Measurements from ENCODE around the gene ARL5A. TPM values are rescaled to one million over a fixed set of nuclear protein-coding genes. Genes with fewer than 3 reads are reported as not detected.

The ARL5A gene
- total RNA-seq, 1 donor from 2014 or later: 56.0 TPM

- Mint-ChIP-seq H3K36me3 (peaks cover 23% of the 10 kb centered on the region), H3K27me3 (no peaks in the 10 kb centered on the region), H3K4me1 (ENCODE audit: unreplicated experiment) (no peaks in the 10 kb centered on the region), H3K27ac (no peak overlapping the region), H3K4me3 (no peak overlapping the region), H3K9me3 (no peaks in the 10 kb centered on the region)
- no peak for DNase-seq (ENCODE audit: extremely low spot score, unreplicated experiment)
- TF ChIP-seq CTCF (conservative IDR thresholded peaks at IDR 0.05): no peak
Observed at GRCh38 chr2:151793123-151793522, 35.1 kb downstream of the ARL5A start.

DNA sequence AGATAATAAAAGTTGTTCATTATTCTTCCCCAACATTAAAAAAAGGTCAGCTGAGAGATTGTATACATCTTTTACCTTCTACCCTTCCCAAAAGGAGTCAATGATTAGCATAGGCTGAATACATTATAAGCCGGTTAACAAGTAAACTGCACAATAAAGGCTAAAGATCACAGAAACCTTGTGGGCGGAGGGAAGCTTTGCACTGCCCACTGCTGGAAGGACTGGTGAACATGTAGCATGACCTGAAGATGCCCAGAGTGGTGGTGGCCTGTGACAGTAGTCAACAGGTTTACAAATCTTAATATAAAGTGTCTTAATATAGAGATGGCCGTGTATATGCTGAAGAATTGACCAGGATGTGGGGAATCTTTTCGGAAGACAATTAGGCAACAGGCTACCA, 35.6 kb downstream of the ARL5A start:
- H3K36me3 Mint-ChIP-seq: peaks cover 26% of the 10 kb centered on the region
- H3K9me3 Mint-ChIP-seq: no peaks in the 10 kb centered on the region
- H3K4me3 Mint-ChIP-seq: no peak overlapping the region
- no peaks in the 10 kb centered on the region for H3K27me3 Mint-ChIP-seq
- H3K27ac Mint-ChIP-seq: no peak overlapping the region
- no peak for DNase-seq (ENCODE audit: extremely low spot score, unreplicated experiment)
- H3K4me1 Mint-ChIP-seq (ENCODE audit: unreplicated experiment): no peaks in the 10 kb centered on the region
- no peak for TF ChIP-seq CTCF (conservative IDR thresholded peaks at IDR 0.05)

GRCh38 chr2:151791545-151791944, 36.7 kb downstream of the ARL5A start:
- Mint-ChIP-seq H3K4me3 (no peak overlapping the region), H3K4me1 (ENCODE audit: unreplicated experiment) (no peaks in the 10 kb centered on the region), H3K9me3 (no peaks in the 10 kb centered on the region), H3K36me3 (peaks cover 21% of the 10 kb centered on the region), H3K27me3 (no peaks in the 10 kb centered on the region), H3K27ac (no peak overlapping the region)
- DNase-seq (ENCODE audit: extremely low spot score, unreplicated experiment): no peak
- TF ChIP-seq CTCF (conservative IDR thresholded peaks at IDR 0.05): no peak

- Mint-ChIP-seq H3K4me1 (ENCODE audit: unreplicated experiment) (no peaks in the 10 kb centered on the region), H3K4me3 (no peak overlapping the region)
Observed at GRCh38 chr2:151790689-151791088, 37.5 kb downstream of the ARL5A start.

DNA sequence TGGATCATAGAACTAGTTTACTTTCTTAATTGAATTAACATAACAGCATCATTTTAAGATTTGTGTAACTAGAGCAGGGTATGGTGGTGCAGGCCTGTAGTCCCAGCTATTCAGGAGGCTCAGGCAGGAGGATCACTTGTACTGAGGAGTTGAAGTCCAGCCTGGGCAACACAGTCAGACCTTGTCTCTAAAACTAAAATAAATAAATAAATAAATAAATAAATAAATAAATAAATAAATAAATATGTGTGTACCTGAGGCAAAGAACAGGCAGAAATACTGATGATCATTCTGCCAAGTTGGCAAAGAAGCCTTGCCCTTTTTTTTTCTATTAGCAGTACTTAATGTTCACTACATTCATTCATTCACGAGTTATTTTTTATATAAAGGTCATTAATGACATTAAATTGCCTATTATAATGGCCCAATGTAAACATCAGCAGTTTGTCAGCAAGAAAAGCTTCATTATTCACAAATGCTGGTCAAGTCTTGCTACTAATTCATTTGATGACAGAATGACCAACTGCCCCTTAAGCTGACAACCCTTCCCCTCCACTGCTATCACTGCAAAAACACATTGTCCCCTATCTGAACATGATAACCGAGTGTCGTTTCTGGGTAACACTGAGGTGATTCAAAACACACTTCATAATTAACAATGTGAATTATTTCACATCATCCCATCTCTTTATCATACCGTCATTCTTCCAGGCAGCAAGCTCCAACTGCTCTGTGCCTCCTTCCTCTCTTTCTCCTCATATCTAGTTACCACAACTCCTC, 39.0 kb downstream of the ARL5A start:
- Mint-ChIP-seq H3K4me3 (no peak overlapping the region), H3K27me3 (no peaks in the 10 kb centered on the region), H3K9me3 (no peaks in the 10 kb centered on the region), H3K27ac (no peak overlapping the region), H3K36me3 (peaks cover 37% of the 10 kb centered on the region), H3K4me1 (ENCODE audit: unreplicated experiment) (no peaks in the 10 kb centered on the region)
- no peak for TF ChIP-seq CTCF (conservative IDR thresholded peaks at IDR 0.05)
- no peak for DNase-seq (ENCODE audit: extremely low spot score, unreplicated experiment)

More at GRCh38 chr2:151790689-151791088, 37.5 kb downstream of the ARL5A start:
- Mint-ChIP-seq H3K27me3 (no peaks in the 10 kb centered on the region), H3K36me3 (peaks cover 24% of the 10 kb centered on the region), H3K9me3 (no peaks in the 10 kb centered on the region), H3K27ac (no peak overlapping the region)
- no peak for TF ChIP-seq CTCF (conservative IDR thresholded peaks at IDR 0.05)
- no peak for DNase-seq (ENCODE audit: extremely low spot score, unreplicated experiment)
